Measurements from ENCODE around the gene SPEM1. TPM values are rescaled to one million over a fixed set of nuclear protein-coding genes. Genes with fewer than 3 reads are reported as not detected.
A peak's percentile ranks its signal among the peaks of the same experiment; 100 is the strongest.
"Not testable (repeated sequence)": the region's sequence is repeated elsewhere in the genome, so short reads cannot be mapped to it uniquely, and the experiment has no call there.

Gene SPEM1
- total RNA-seq, 1 donor from 2014 or later, result not detected

DNA sequence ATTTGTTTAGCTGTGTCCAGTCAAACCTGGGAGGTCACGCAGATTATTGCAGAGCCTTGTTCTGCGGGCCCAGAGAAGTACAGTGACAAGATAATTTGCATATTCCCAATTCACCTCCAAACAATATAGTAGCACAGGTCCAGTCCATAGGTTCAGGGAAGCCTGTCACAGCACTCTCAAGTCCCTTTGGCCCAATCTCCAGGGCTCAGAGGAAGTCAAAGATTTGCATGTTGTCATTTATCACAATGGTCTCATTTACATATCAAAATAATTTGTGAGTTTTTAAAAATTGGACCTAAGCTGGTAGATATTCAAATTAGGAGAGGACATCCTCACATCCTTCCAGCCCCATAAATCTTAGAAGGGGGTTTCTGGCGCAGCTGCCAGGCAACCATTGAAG lies 47.4 kb downstream of the SPEM1 start:
- DNase-seq (ENCODE audit: low spot score), result no peak
- no peak for ATAC-seq

GRCh38 chr17:7468290-7468689 lies 48.2 kb downstream of the SPEM1 start:
- ATAC-seq (no peak), DNase-seq (ENCODE audit: low spot score) (no peak)

DNA sequence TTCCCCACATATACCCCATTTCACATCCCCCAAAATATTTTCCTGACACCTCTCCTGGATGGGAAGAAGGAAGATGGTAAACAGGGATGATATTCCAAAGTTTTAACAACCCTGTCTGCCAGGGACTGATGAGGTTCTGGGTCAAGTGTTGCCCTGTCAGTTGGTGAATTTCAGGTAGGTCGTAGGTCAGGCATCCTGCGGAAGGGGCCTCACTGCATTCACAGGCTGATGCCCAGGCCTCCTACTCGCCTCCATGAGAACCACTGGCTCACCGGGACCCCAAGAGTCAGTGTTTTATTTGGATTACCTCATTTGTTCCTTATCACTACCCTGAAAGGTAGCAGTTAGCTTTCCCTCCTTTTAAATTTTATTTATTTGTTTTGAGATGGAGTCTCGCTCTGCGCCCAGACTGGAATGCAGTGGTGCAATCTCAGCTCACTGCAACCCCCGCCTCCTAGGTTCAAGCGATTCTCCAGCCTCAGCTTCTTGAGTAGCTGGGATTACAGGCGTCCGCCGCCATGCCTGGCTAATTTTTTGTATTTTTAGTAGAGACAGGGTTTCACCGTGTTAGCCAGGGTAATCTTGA lies 48.8 kb downstream of the SPEM1 start:
- ATAC-seq (no peak), DNase-seq (ENCODE audit: low spot score) (no peak)

- ATAC-seq; DNase-seq (ENCODE audit: low spot score): not testable (repeated sequence)
Measured at GRCh38 chr17:7469843-7470242, 49.7 kb downstream of the SPEM1 start.

GRCh38 chr17:7470457-7470973 lies 50.4 kb downstream of the SPEM1 start:
- DNase-seq (ENCODE audit: low spot score), result not testable (repeated sequence)
- peak; percentile 54 for ATAC-seq

Other genes with a start within 250 kb of the SPEM1 start
- gene ASGR1, start 241.0 kb upstream of the SPEM1 start, total RNA-seq, result 526 TPM
- gene DLG4, start 200.5 kb upstream of the SPEM1 start, total RNA-seq, result 5.5 TPM
- 1,044 TPM for gene ACADVL, start 200.4 kb upstream of the SPEM1 start, total RNA-seq
- gene DVL2, start 185.8 kb upstream of the SPEM1 start, total RNA-seq, result 10.0 TPM
- gene PHF23, start 180.9 kb upstream of the SPEM1 start, total RNA-seq, result 16.5 TPM
- gene GABARAP, start 177.9 kb upstream of the SPEM1 start, total RNA-seq, result 235 TPM
- gene CTDNEP1, start 168.6 kb upstream of the SPEM1 start, total RNA-seq, result 35.1 TPM
- 27.5 TPM for gene ELP5, start 168.1 kb upstream of the SPEM1 start, total RNA-seq
- gene CLDN7, start 157.8 kb upstream of the SPEM1 start, total RNA-seq, result 20.5 TPM
- gene SLC2A4, start 138.6 kb upstream of the SPEM1 start, total RNA-seq, result 0.48 TPM
- gene YBX2, start 125.7 kb upstream of the SPEM1 start, total RNA-seq, result 0.81 TPM
- 242 TPM for gene EIF5A, start 112.7 kb upstream of the SPEM1 start, total RNA-seq
- gene GPS2, start 105.0 kb upstream of the SPEM1 start, total RNA-seq, result 21.2 TPM
- gene NEURL4, start 91.0 kb upstream of the SPEM1 start, total RNA-seq, result 17.0 TPM
- gene ACAP1, start 83.8 kb upstream of the SPEM1 start, total RNA-seq, result 3.4 TPM
- gene KCTD11, start 68.2 kb upstream of the SPEM1 start, total RNA-seq, result 2.6 TPM
- not detected for gene TMEM95, start 65.2 kb upstream of the SPEM1 start, total RNA-seq
- 5.2 TPM for gene TNK1, start 39.2 kb upstream of the SPEM1 start, total RNA-seq
- 7.0 TPM for gene PLSCR3, start 25.8 kb upstream of the SPEM1 start, total RNA-seq
- gene TMEM256, start 16.2 kb upstream of the SPEM1 start, total RNA-seq, result 80.1 TPM
- gene NLGN2, start 12.5 kb upstream of the SPEM1 start, total RNA-seq, result 3.9 TPM
- gene SPEM2, start 5.3 kb downstream of the SPEM1 start, total RNA-seq, result not detected
- gene SPEM3, start 8.5 kb downstream of the SPEM1 start, total RNA-seq, result not detected
- gene TMEM102, start 15.1 kb downstream of the SPEM1 start, total RNA-seq, result 4.0 TPM
- gene FGF11, start 19.2 kb downstream of the SPEM1 start, total RNA-seq, result 0.86 TPM
- gene CHRNB1, start 24.7 kb downstream of the SPEM1 start, total RNA-seq, result 10.9 TPM
- 7.9 TPM for gene ZBTB4, start 59.3 kb downstream of the SPEM1 start, total RNA-seq
- gene SLC35G6, start 61.1 kb downstream of the SPEM1 start, total RNA-seq, result not detected
- 55.9 TPM for gene POLR2A, start 64.0 kb downstream of the SPEM1 start, total RNA-seq
- gene TNFSF12, start 128.7 kb downstream of the SPEM1 start, total RNA-seq, result 9.3 TPM
- gene TNFSF13, start 138.4 kb downstream of the SPEM1 start, total RNA-seq, result 5.9 TPM
- gene SENP3, start 141.6 kb downstream of the SPEM1 start, total RNA-seq, result 14.1 TPM
- 44.2 TPM for gene CD68, start 159.3 kb downstream of the SPEM1 start, total RNA-seq
- gene MPDU1, start 163.5 kb downstream of the SPEM1 start, total RNA-seq, result 49.4 TPM
- 0.20 TPM for gene SOX15, start 169.8 kb downstream of the SPEM1 start, total RNA-seq
- 19.0 TPM for gene FXR2, start 194.6 kb downstream of the SPEM1 start, total RNA-seq
- 100 TPM for gene SAT2, start 207.5 kb downstream of the SPEM1 start, total RNA-seq
- 4.6 TPM for gene SHBG, start 209.8 kb downstream of the SPEM1 start, total RNA-seq
- gene ATP1B2, start 230.6 kb downstream of the SPEM1 start, total RNA-seq, result 1.3 TPM